ENCODE data around the gene ANKRD55.
A peak's percentile ranks its signal among the peaks of the same experiment; 100 is the strongest.
"Not testable (repeated sequence)": the region's sequence is repeated elsewhere in the genome, so short reads cannot be mapped to it uniquely, and the experiment has no call there.

ANKRD55 gene

DNA sequence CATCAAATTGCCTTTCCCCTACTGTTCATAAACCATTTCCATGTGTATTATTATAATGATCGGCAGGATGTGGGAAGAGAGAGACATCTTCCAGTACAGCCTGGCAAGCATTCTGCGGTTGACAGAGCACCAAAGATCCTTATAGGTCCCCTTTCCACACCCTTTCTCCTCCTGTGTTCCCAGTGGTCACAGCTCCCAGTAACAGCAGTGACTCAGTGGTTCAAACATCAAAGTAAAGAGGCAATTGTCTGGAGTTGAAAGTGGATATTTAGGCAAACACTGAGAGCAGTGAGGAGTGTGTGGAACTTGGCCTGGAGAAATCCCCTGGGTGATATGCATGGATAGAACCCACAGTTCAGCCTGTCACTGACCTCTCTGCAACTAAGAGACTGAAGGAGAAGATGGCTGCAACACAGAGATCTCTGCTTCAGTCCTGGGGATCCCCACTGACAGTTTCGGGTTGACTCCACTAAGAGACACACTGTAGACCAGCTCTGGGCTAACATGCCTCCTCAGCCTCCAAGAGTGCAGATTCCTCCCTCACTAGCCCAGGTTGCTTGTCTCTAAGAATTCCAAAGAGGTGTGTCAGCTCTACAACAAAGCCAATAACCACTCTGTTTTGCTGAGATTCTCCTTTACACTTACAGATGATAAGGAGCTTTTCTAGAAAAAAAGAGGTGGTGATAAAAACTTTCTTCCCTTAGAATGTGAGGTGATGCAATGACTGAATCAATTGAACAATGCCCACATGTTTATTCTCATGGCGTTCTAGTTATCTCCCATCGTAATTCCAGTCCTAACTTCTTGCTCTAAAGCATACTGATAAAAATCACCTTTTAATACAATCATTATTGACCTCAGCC lies 143.9 kb downstream of the ANKRD55 start:
- Histone ChIP-seq H3K9ac (ENCODE audit: low read length) (peak overlapping the region; percentile 9), H3K27me3 (ENCODE audit: control insufficient read depth, insufficient read depth, low read length) (no peaks in the 10 kb centered on the region), H3K36me3 (ENCODE audit: control insufficient read depth, insufficient read depth, low read length) (no peaks in the 10 kb centered on the region), H3K4me1 (ENCODE audit: control insufficient read depth, insufficient read depth, low read length) (peaks cover 13% of the 10 kb centered on the region), H3K9me3 (ENCODE audit: control insufficient read depth, insufficient read depth, low read depth, low read length) (no peaks in the 10 kb centered on the region), H3K27ac (ENCODE audit: low read depth, low read length) (no peak overlapping the region), H3K4me3 (ENCODE audit: low read depth, low read length) (no peak overlapping the region)

DNA sequence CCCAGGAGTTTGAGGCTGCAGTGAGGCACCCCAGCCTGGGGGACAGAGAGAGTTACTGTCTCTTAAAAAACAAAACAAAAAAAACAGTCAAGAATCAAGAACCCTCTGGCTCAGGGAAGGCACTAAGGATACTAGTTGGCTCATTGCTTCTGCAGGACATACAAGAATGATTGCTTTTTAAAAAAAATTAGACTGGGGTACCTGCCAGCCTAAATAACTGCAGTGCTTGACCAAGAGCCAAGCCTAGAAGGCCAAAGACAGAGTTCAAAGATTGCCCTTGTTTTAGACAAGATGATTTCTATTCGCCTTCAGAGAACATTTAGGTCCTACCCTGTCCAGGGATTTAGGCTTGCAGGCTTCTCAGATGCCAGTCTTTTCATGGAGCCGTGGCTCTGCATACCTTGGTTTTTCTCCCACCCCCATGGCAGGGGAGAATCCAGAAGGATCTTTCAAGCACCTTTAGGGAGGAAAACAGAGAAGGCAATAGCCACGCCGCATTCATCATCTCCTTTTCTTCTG lies 144.6 kb downstream of the ANKRD55 start:
- no peaks in the 10 kb centered on the region for H3K27me3 ChIP-seq (ENCODE audit: control insufficient read depth, insufficient read depth, low read length)
- H3K36me3 ChIP-seq (ENCODE audit: control insufficient read depth, insufficient read depth, low read length): no peaks in the 10 kb centered on the region
- H3K4me1 ChIP-seq (ENCODE audit: control insufficient read depth, insufficient read depth, low read length): peaks cover 13% of the 10 kb centered on the region
- H3K9ac ChIP-seq (ENCODE audit: low read length): no peak overlapping the region
- H3K4me3 ChIP-seq (ENCODE audit: low read depth, low read length): no peak overlapping the region
- no peaks in the 10 kb centered on the region for H3K9me3 ChIP-seq (ENCODE audit: control insufficient read depth, insufficient read depth, low read depth, low read length)
- no peak overlapping the region for H3K27ac ChIP-seq (ENCODE audit: low read depth, low read length)

DNA sequence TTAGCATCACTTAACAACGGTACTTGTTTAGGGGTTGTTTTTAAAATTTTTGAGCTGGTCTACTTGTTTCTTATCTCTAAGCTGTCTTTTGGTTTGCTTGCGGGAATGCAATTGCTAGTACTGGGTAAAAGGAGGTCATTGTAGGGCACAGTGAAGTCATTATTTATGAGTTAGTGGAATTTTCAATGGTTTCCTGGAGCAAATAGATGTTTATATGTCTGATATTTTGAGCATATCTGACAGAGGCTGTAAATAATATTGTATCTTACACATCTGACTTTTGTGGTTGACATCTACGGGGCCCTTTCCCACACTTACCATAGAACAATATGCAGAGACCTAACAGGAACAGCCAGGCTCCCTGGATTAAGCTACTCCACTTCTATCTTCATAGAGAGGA lies 147.9 kb downstream of the ANKRD55 start:
- Histone ChIP-seq H3K27ac (ENCODE audit: low read depth, low read length) (no peak overlapping the region), H3K4me3 (ENCODE audit: low read depth, low read length) (no peak overlapping the region), H3K27me3 (ENCODE audit: control insufficient read depth, insufficient read depth, low read length) (no peaks in the 10 kb centered on the region), H3K9me3 (ENCODE audit: control insufficient read depth, insufficient read depth, low read depth, low read length) (no peaks in the 10 kb centered on the region), H3K9ac (ENCODE audit: low read length) (peak overlapping the region; percentile 9), H3K4me1 (ENCODE audit: control insufficient read depth, insufficient read depth, low read length) (peaks cover 13% of the 10 kb centered on the region), H3K36me3 (ENCODE audit: control insufficient read depth, insufficient read depth, low read length) (no peaks in the 10 kb centered on the region)

GRCh38 chr5:56083286-56083854 lies 149.8 kb downstream of the ANKRD55 start:
- H3K9ac ChIP-seq (ENCODE audit: low read length): no peak overlapping the region

DNA sequence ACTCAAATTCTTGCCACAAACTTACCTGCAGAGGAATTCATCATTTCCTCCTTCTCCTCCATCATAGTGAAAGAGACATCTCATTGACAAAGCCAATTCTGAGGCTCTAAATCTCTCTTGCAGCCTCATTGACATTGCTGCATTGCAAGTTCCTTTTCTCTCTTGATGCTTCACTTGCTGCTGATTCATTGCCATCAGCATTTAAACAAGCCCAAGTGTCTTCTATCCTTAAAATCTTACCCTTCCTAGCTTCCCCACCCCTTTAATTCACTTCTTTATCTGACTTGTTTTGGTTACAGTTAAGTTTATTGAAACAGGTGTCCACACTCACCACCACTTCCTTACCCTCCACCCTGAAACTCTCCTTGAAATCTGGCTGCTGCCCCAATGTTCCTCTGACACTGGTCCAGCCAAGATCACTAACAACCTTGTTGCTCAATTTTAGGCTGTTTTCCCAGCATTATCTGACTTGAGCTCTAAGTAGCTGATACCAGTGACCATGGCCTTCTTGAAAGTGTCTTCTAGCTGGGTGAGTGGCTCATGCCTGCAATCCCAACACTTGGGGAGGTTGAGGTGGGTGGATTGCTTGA lies 152.0 kb downstream of the ANKRD55 start:
- H3K9ac ChIP-seq (ENCODE audit: low read length); H3K27me3 ChIP-seq (ENCODE audit: control insufficient read depth, insufficient read depth, low read length); H3K36me3 ChIP-seq (ENCODE audit: control insufficient read depth, insufficient read depth, low read length); H3K9me3 ChIP-seq (ENCODE audit: control insufficient read depth, insufficient read depth, low read depth, low read length); H3K4me3 ChIP-seq (ENCODE audit: low read depth, low read length); H3K27ac ChIP-seq (ENCODE audit: low read depth, low read length); H3K4me1 ChIP-seq (ENCODE audit: control insufficient read depth, insufficient read depth, low read length): not testable (repeated sequence)

More at GRCh38 chr5:56083286-56083854, 149.8 kb downstream of the ANKRD55 start:
- Histone ChIP-seq H3K36me3 (ENCODE audit: control insufficient read depth, insufficient read depth, low read length) (no peaks in the 10 kb centered on the region), H3K9me3 (ENCODE audit: control insufficient read depth, insufficient read depth, low read depth, low read length) (no peaks in the 10 kb centered on the region), H3K27me3 (ENCODE audit: control insufficient read depth, insufficient read depth, low read length) (no peaks in the 10 kb centered on the region), H3K4me1 (ENCODE audit: control insufficient read depth, insufficient read depth, low read length) (peaks cover 8% of the 10 kb centered on the region), H3K4me3 (ENCODE audit: low read depth, low read length) (no peak overlapping the region), H3K27ac (ENCODE audit: low read depth, low read length) (no peak overlapping the region)

- H3K36me3 ChIP-seq (ENCODE audit: control insufficient read depth, insufficient read depth, low read length): no peaks in the 10 kb centered on the region
- H3K27ac ChIP-seq (ENCODE audit: low read depth, low read length): no peak overlapping the region
- no peak overlapping the region for H3K9ac ChIP-seq (ENCODE audit: low read length)
- H3K4me1 ChIP-seq (ENCODE audit: control insufficient read depth, insufficient read depth, low read length): peaks cover 8% of the 10 kb centered on the region
- no peak overlapping the region for H3K4me3 ChIP-seq (ENCODE audit: low read depth, low read length)
- H3K27me3 ChIP-seq (ENCODE audit: control insufficient read depth, insufficient read depth, low read length): no peaks in the 10 kb centered on the region
- H3K9me3 ChIP-seq (ENCODE audit: control insufficient read depth, insufficient read depth, low read depth, low read length): no peaks in the 10 kb centered on the region
These were observed 152.6 kb downstream of the ANKRD55 start for GRCh38 chr5:56080375-56081052.

DNA sequence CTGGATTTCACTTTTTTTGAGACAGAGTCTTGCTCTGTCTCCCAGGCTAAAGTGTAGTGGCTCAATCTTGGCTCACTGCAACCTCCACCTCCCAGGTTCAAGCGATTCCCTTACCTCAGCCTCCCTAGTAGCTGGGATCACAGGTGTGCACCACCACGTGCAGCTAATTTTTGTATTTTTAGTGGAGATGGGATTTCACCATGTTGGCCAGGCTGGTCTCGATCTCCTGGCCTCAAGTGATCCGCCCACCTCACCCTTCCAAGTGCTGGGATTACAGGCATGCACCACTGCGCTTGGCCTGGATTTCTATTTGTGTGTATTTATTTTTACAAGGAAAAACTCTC lies 154.0 kb downstream of the ANKRD55 start:
- H3K27ac ChIP-seq (ENCODE audit: low read depth, low read length); H3K9me3 ChIP-seq (ENCODE audit: control insufficient read depth, insufficient read depth, low read depth, low read length); H3K27me3 ChIP-seq (ENCODE audit: control insufficient read depth, insufficient read depth, low read length); H3K36me3 ChIP-seq (ENCODE audit: control insufficient read depth, insufficient read depth, low read length); H3K4me1 ChIP-seq (ENCODE audit: control insufficient read depth, insufficient read depth, low read length); H3K4me3 ChIP-seq (ENCODE audit: low read depth, low read length); H3K9ac ChIP-seq (ENCODE audit: low read length): not testable (repeated sequence)

GRCh38 chr5:56078278-56079156 lies 154.6 kb downstream of the ANKRD55 start:
- no peak overlapping the region for H3K9ac ChIP-seq (ENCODE audit: low read length)
- H3K9me3 ChIP-seq (ENCODE audit: control insufficient read depth, insufficient read depth, low read depth, low read length): no peaks in the 10 kb centered on the region
- no peak overlapping the region for H3K27ac ChIP-seq (ENCODE audit: low read depth, low read length)
- no peaks in the 10 kb centered on the region for H3K4me1 ChIP-seq (ENCODE audit: control insufficient read depth, insufficient read depth, low read length)
- H3K4me3 ChIP-seq (ENCODE audit: low read depth, low read length): no peak overlapping the region
- no peaks in the 10 kb centered on the region for H3K27me3 ChIP-seq (ENCODE audit: control insufficient read depth, insufficient read depth, low read length)
- no peaks in the 10 kb centered on the region for H3K36me3 ChIP-seq (ENCODE audit: control insufficient read depth, insufficient read depth, low read length)

DNA sequence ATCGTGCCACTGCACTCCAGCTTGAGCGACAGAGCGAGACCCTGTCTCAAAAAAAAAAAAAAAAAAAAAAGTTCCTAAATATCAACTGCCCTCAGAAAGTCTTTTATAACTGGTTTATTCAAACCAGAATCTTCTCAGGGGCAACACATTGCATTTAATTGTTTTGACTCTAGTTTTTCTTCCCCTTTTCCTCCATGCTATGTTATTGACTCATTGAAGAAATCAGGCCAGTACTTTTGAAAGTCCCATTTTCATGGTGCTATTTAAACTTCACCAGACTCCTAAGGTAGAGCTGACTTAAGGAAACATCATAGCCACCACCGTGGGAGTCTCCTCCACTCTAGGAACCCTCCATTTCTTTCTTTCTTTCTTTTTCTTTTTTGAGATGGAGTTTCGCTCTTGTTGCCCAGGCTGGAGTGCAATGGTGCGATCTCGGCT lies 155.3 kb downstream of the ANKRD55 start:
- Histone ChIP-seq H3K27ac (ENCODE audit: low read depth, low read length) (no peak overlapping the region), H3K4me1 (ENCODE audit: control insufficient read depth, insufficient read depth, low read length) (no peaks in the 10 kb centered on the region), H3K4me3 (ENCODE audit: low read depth, low read length) (no peak overlapping the region)

DNA sequence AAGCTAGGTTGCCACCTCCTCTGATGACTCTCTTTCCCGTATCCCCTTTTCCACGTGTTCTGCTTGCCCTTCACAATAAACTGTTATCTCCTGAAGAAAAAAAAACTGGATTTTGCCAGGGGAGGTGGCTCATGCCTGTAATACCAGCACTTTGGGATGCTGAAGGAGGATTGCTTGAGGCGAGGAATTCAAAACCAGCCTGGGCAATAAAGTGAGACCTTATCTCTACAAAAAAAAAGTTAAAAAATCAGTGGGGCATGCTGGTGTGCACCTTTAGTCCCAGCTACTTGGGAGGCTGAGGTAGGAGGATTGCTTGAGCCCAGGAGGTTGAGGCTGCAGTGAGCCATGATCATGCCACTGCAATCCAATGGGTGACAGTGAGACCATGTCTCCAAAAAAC lies 156.6 kb downstream of the ANKRD55 start:
- Histone ChIP-seq H3K27me3 (ENCODE audit: control insufficient read depth, insufficient read depth, low read length) (no peaks in the 10 kb centered on the region), H3K27ac (ENCODE audit: low read depth, low read length) (no peak overlapping the region), H3K9me3 (ENCODE audit: control insufficient read depth, insufficient read depth, low read depth, low read length) (no peaks in the 10 kb centered on the region), H3K36me3 (ENCODE audit: control insufficient read depth, insufficient read depth, low read length) (no peaks in the 10 kb centered on the region), H3K4me3 (ENCODE audit: low read depth, low read length) (no peak overlapping the region), H3K4me1 (ENCODE audit: control insufficient read depth, insufficient read depth, low read length) (no peaks in the 10 kb centered on the region), H3K9ac (ENCODE audit: low read length) (no peak overlapping the region)

More for the DNA sequence above, 155.3 kb downstream of the ANKRD55 start:
- Histone ChIP-seq H3K36me3 (ENCODE audit: control insufficient read depth, insufficient read depth, low read length) (no peaks in the 10 kb centered on the region), H3K27me3 (ENCODE audit: control insufficient read depth, insufficient read depth, low read length) (no peaks in the 10 kb centered on the region), H3K9me3 (ENCODE audit: control insufficient read depth, insufficient read depth, low read depth, low read length) (no peaks in the 10 kb centered on the region), H3K9ac (ENCODE audit: low read length) (no peak overlapping the region)

Measured in HUES6 (cell line).